ENCODE measurements around the gene CDC45.

The CDC45 gene

GRCh38 chr22:19566279-19567156 lies 86.8 kb downstream of the CDC45 start:
- H3K9me3 ChIP-seq (ENCODE audit: control insufficient read depth, insufficient read depth, low read depth, low read length): no peaks in the 10 kb centered on the region
- ChIA-PET CTCF (interaction anchor here (0.9 to 1.0 kb wide), 2 partner anchors 63 to 93 kb away, joined by 3 to 7 read pairs; no protein-coding TSS in a partner anchor), POLR2A (no interaction called here)

GRCh38 chr22:19567157-19568009 lies 87.7 kb downstream of the CDC45 start:
- H3K9me3 ChIP-seq (ENCODE audit: control insufficient read depth, insufficient read depth, low read depth, low read length): no peaks in the 10 kb centered on the region
- H3K4me1 ChIP-seq (ENCODE audit: control insufficient read depth, insufficient read depth, low read length): no peaks in the 10 kb centered on the region
- no peaks in the 10 kb centered on the region for H3K36me3 ChIP-seq (ENCODE audit: control insufficient read depth in 2 of 2, insufficient read depth in 1 of 2, low read length in 2 of 2)
- no peak for TF ChIP-seq ZNF302 (tag by site-specific recombination; IDR thresholded peaks at IDR 0.05; ENCODE audit: low read depth)
- TF ChIP-seq ZNF600 (tag by site-specific recombination; IDR thresholded peaks at IDR 0.05): no peak
- no peak for TF ChIP-seq ZNF221 (tag by site-specific recombination; IDR thresholded peaks at IDR 0.05; ENCODE audit: borderline replicate concordance)
- ChIA-PET POLR2A (no interaction called here), CTCF (interaction anchor here (0.7 kb wide), 1 partner anchor 12 kb away, joined by 4 read pairs; no protein-coding TSS in a partner anchor)
- no peak overlapping the region for H3K27ac ChIP-seq (ENCODE audit: extremely low read depth, low read depth, low read length)
- H3K4me3 ChIP-seq (ENCODE audit: low read depth, low read length): no peak overlapping the region

More at GRCh38 chr22:19566279-19567156, 86.8 kb downstream of the CDC45 start:
- Histone ChIP-seq H3K27ac (ENCODE audit: extremely low read depth, low read depth, low read length) (no peak overlapping the region), H3K36me3 (ENCODE audit: control insufficient read depth in 2 of 2, insufficient read depth in 1 of 2, low read length in 2 of 2) (no peaks in the 10 kb centered on the region), H3K4me1 (ENCODE audit: control insufficient read depth, insufficient read depth, low read length) (no peaks in the 10 kb centered on the region), H3K4me3 (ENCODE audit: low read depth, low read length) (no peak overlapping the region)
- TF ChIP-seq ZNF501 (tag by site-specific recombination; IDR thresholded peaks at IDR 0.05): no peak

GRCh38 chr22:19568337-19569275 lies 88.9 kb downstream of the CDC45 start:
- no peaks in the 10 kb centered on the region for H3K36me3 ChIP-seq (ENCODE audit: control insufficient read depth in 2 of 2, insufficient read depth in 1 of 2, low read length in 2 of 2)
- H3K4me1 ChIP-seq (ENCODE audit: control insufficient read depth, insufficient read depth, low read length): no peaks in the 10 kb centered on the region
- no peak for TF ChIP-seq GLI4 (tag by site-specific recombination; IDR thresholded peaks at IDR 0.05)
- TF ChIP-seq ZNF426 (tag by site-specific recombination; IDR thresholded peaks at IDR 0.05): no peak
- no peak for TF ChIP-seq ZBTB48 (tag by site-specific recombination; IDR thresholded peaks at IDR 0.05)
- no peak for TF ChIP-seq MEIS1 (CRISPR knock-in tag; IDR thresholded peaks at IDR 0.05; ENCODE audit: borderline replicate concordance)
- no peak for TF ChIP-seq ZNF776 (tag by site-specific recombination; IDR thresholded peaks at IDR 0.05; ENCODE audit: borderline replicate concordance)
- TF ChIP-seq ZBTB20 (tag by site-specific recombination; IDR thresholded peaks at IDR 0.05): no peak
- no peak for TF ChIP-seq HOXD13 (CRISPR knock-in tag; IDR thresholded peaks at IDR 0.05; ENCODE audit: borderline replicate concordance)
- no peak for TF ChIP-seq ZNF664 (tag by site-specific recombination; IDR thresholded peaks at IDR 0.05)
- no peak for TF ChIP-seq ZNF518A (tag by site-specific recombination; conservative IDR thresholded peaks at IDR 0.05; ENCODE audit: low read depth)
- no peak for TF ChIP-seq ZNF677 (tag by site-specific recombination; IDR thresholded peaks at IDR 0.05)
- no peak for TF ChIP-seq ZNF16 (tag by site-specific recombination; IDR thresholded peaks at IDR 0.05; ENCODE audit: low read depth)
- H3K27ac ChIP-seq (ENCODE audit: extremely low read depth, low read depth, low read length): no peak overlapping the region
- no peaks in the 10 kb centered on the region for H3K9me3 ChIP-seq (ENCODE audit: control insufficient read depth, insufficient read depth, low read depth, low read length)
- CTCF ChIA-PET: interaction anchor here (0.6 to 0.8 kb wide), 2 partner anchors 61 to 409 kb away, joined by 3 to 4 read pairs; no protein-coding TSS in a partner anchor
- no peak overlapping the region for H3K4me3 ChIP-seq (ENCODE audit: low read depth, low read length)
- POLR2A ChIA-PET: interaction anchor here (1.3 kb wide), 1 partner anchor 89 kb away, joined by 3 read pairs; the partner anchor contains the start of gene CDC45

Data from HEK293 (cell line).